Lung (tissue), 12 donors: ENCODE results near the gene TNFSF4. TPM values are rescaled to one million over a fixed set of nuclear protein-coding genes. Genes with fewer than 3 reads are reported as not detected.

Experiments used
- ATAC-seq: fragments of 200-7000 bp; cut with Tn5 transposase; one replicate; pipeline ENCODE4 v1.9.1; 2020; ENCODE audit warnings: moderate number of reproducible peaks; ENCODE audit not compliant: insufficient read depth, low FRiP score
- DNase-seq, 3 donors: peaks; one replicate each; pipeline ENCODE4 v3.0.0-alpha.2; 2013 to 2017
- H3K27ac ChIP-seq, 2 donors: one replicate each; pipeline ENCODE4 v1.5.1; 2013; ENCODE audit warnings: mild to moderate bottlenecking in 2 of 2, moderate library complexity in 2 of 2, control low read depth in 1 of 2, inconsistent platforms in 1 of 2, low read depth in 1 of 2, low read length in 1 of 2
- H3K27me3 ChIP-seq, 3 donors: one replicate each; pipeline ENCODE4 v1.5.1; 2013; ENCODE audit warnings: low read length in 2 of 3; ENCODE audit not compliant: control insufficient read depth in 3 of 3, insufficient read depth in 3 of 3
- H3K36me3 ChIP-seq, 4 donors: one replicate each; pipeline ENCODE4 v1.5.1; 2013; ENCODE audit warnings: low read length in 4 of 4, mild to moderate bottlenecking in 1 of 4, moderate library complexity in 1 of 4; ENCODE audit not compliant: control insufficient read depth in 4 of 4, insufficient read depth in 4 of 4
- H3K4me1 ChIP-seq, 5 donors: one replicate each; pipeline ENCODE4 v1.5.1; 2013; ENCODE audit warnings: low read length in 5 of 5, mild to moderate bottlenecking in 2 of 5, moderate library complexity in 1 of 5; ENCODE audit not compliant: control insufficient read depth in 5 of 5, insufficient read depth in 5 of 5
- H3K4me3 ChIP-seq: one replicate; pipeline ENCODE4 v1.5.1; 2013; ENCODE audit warnings: mild to moderate bottlenecking, control low read depth, moderate library complexity
- H3K9ac ChIP-seq, 2 donors: one replicate each; pipeline ENCODE4 v1.5.1; 2013; ENCODE audit warnings: low read length in 2 of 2, control low read depth in 1 of 2; ENCODE audit not compliant: insufficient read depth in 1 of 2
- H3K9me3 ChIP-seq, 4 donors: one replicate each; pipeline ENCODE4 v1.5.1; 2013; ENCODE audit warnings: low read length in 3 of 4, mild to moderate bottlenecking in 1 of 4, moderate library complexity in 1 of 4; ENCODE audit not compliant: control insufficient read depth in 4 of 4, insufficient read depth in 3 of 4
- WGBS, 2 donors: extraction: QIAGEN DNeasy Blood & Tissue Kit; methylation state at CpG; one replicate each; pipeline ENCODE4 v1.1.7; 2013; 5-methylcytosine and 5-hydroxymethylcytosine counted together
- polyA plus RNA-seq, 2 donors: library from polyadenylated mRNA; stranded (reverse); fragments of 200-250 nt; gene quantifications; one replicate each; pipeline ENCODE4 v1.2.1, GENCODE V29; 2013
- total RNA-seq, 2 donors: library from RNA; depleted of rRNA in 1 of 2; stranded (reverse); fragments of >200 nt in 1 of 2; gene quantifications; one replicate each; pipeline ENCODE4 v1.2.1, GENCODE V29; 2014 to 2021
- TF ChIP-seq, protein P1 (sequence below): IDR thresholded peaks from 2 replicates; pipeline ENCODE4 v1.5.1; 2012; ENCODE audit warnings: mild to moderate bottlenecking; ENCODE audit errors: control extremely low read depth, extremely low read depth
- donor health status: control.
- donor health status: control.
- donor health status: Bipolar disorder and iron deficiency.
- donor health status: healthy.
- donor health status: DM: yes; HTN: yes; CAD: no.

The TNFSF4 gene
- total and polyA plus RNA-seq, 4 donors: 0.59 to 2.5 (median 1.1) TPM

GRCh38 chr1:173187671-173188237, 19.4 kb downstream of the TNFSF4 start:
- Histone ChIP-seq H3K9ac (no peak overlapping the region), H3K4me3 (no peak overlapping the region), H3K27ac (no peak overlapping the region), H3K27me3 (no peaks in the 10 kb centered on the region), H3K4me1 (peaks cover 0 to 10% (median 5%) of the 10 kb centered on the region in 5 donors), H3K36me3 (no peaks in the 10 kb centered on the region), H3K9me3 (no peaks in the 10 kb centered on the region)
- TF ChIP-seq, protein P1, sequence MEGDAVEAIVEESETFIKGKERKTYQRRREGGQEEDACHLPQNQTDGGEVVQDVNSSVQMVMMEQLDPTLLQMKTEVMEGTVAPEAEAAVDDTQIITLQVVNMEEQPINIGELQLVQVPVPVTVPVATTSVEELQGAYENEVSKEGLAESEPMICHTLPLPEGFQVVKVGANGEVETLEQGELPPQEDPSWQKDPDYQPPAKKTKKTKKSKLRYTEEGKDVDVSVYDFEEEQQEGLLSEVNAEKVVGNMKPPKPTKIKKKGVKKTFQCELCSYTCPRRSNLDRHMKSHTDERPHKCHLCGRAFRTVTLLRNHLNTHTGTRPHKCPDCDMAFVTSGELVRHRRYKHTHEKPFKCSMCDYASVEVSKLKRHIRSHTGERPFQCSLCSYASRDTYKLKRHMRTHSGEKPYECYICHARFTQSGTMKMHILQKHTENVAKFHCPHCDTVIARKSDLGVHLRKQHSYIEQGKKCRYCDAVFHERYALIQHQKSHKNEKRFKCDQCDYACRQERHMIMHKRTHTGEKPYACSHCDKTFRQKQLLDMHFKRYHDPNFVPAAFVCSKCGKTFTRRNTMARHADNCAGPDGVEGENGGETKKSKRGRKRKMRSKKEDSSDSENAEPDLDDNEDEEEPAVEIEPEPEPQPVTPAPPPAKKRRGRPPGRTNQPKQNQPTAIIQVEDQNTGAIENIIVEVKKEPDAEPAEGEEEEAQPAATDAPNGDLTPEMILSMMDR: no peak
- WGBS, 2 donors: 92 to 94% methylated on average over 3 of the region's 3 CpGs
- no peak for DNase-seq
- no peak for ATAC-seq

DNA sequence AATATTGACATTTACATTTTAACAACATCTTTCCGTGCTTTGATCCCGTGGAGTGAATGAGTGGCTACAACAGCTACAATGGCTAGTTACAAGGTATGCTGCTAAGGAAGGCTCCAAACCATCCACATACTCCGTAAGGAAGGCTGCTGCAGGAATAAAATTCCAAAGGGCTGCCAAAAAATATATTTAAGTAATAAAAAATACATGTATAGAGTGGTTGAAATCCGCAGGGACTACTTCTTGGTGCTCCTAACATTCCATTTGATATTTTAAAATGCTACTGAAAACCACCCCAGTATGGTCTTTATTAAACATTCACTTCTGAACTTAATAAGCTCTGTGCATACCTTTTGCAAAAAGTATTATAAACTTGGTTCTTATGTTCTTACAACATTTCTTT, 25.3 kb downstream of the TNFSF4 start:
- no peaks in the 10 kb centered on the region for H3K27me3 ChIP-seq
- no peaks in the 10 kb centered on the region for H3K36me3 ChIP-seq
- TF ChIP-seq, protein P1: no peak
- H3K4me3 ChIP-seq: no peak overlapping the region
- H3K27ac ChIP-seq: no peak overlapping the region
- peaks cover 0 to 2% (median 0%) of the 10 kb centered on the region in 4 donors for H3K9me3 ChIP-seq
- no peak overlapping the region for H3K9ac ChIP-seq
- no peaks in the 10 kb centered on the region for H3K4me1 ChIP-seq
- 81 to 89% methylated on average over 4 of the region's 4 CpGs for WGBS, 2 donors
- ATAC-seq: no peak
- peak in 1 of 3 donors; percentile 34 for DNase-seq

- Histone ChIP-seq H3K36me3 (no peaks in the 10 kb centered on the region), H3K4me3 (no peak overlapping the region), H3K27me3 (no peaks in the 10 kb centered on the region), H3K9ac (no peak overlapping the region), H3K9me3 (peaks cover 0 to 13% (median 2%) of the 10 kb centered on the region in 4 donors), H3K27ac (no peak overlapping the region), H3K4me1 (no peaks in the 10 kb centered on the region)
- TF ChIP-seq, protein P1: no peak
- DNase-seq: no peak
- 97 to 98% methylated on average over 3 of the region's 3 CpGs for WGBS, 2 donors
- ATAC-seq: no peak
Measured at GRCh38 chr1:173176246-173176645, 30.9 kb downstream of the TNFSF4 start.
